ENCODE data around the gene TEC. TPM values are rescaled to one million over a fixed set of nuclear protein-coding genes. Genes with fewer than 3 reads are reported as not detected.
"Not testable (repeated sequence)": the region's sequence is repeated elsewhere in the genome, so short reads cannot be mapped to it uniquely, and the experiment has no call there.

TEC gene
- total and polyA plus RNA-seq, 3 donors from 2014 or later, result 3.5 to 10.8 (median 9.2) TPM

GRCh38 chr4:48296365-48296764 is 26.7 kb upstream of the TEC start:
- Histone ChIP-seq H3K27ac (no peak overlapping the region), H3K36me3 (ENCODE audit: low read depth, missing control alignments) (no peaks in the 10 kb centered on the region), H3K27me3 (no peaks in the 10 kb centered on the region), H3K4me3 (no peak overlapping the region), H3K4me1 (no peaks in the 10 kb centered on the region), H3K9me3 (no peaks in the 10 kb centered on the region)
- DNase-seq, result no peak
- WGBS, 2 donors, result 74 to 80% methylated on average over 6 of the region's 6 CpGs
- intact Hi-C loops (cut with DNase I; ENCODE audit: low total_unique reads), result no loop called here
- TF ChIP-seq CTCF (IDR thresholded peaks at IDR 0.05), result no peak
- TF ChIP-seq POLR2A (IDR thresholded peaks at IDR 0.05), result no peak

- DNase-seq, result no peak
- no peak overlapping the region for H3K27ac ChIP-seq
- TF ChIP-seq CTCF (IDR thresholded peaks at IDR 0.05) (no peak), POLR2A (IDR thresholded peaks at IDR 0.05) (no peak)
- H3K4me1 ChIP-seq, result no peaks in the 10 kb centered on the region
- intact Hi-C loops (cut with DNase I; ENCODE audit: low total_unique reads), result no loop called here
- H3K36me3 ChIP-seq (ENCODE audit: low read depth, missing control alignments), result no peaks in the 10 kb centered on the region
- H3K9me3 ChIP-seq, result no peaks in the 10 kb centered on the region
- H3K4me3 ChIP-seq, result no peak overlapping the region
- no peaks in the 10 kb centered on the region for H3K27me3 ChIP-seq
These were observed 25.5 kb upstream of the TEC start for GRCh38 chr4:48295116-48295515.

- H3K27ac ChIP-seq; H3K27me3 ChIP-seq; DNase-seq; H3K4me1 ChIP-seq; H3K9me3 ChIP-seq; H3K4me3 ChIP-seq; H3K36me3 ChIP-seq (ENCODE audit: low read depth, missing control alignments); intact Hi-C loops (cut with DNase I; ENCODE audit: low total_unique reads): not testable (repeated sequence)
- WGBS, 2 donors, result 48 to 85% methylated on average over 8 to 39 of the region's 40 CpGs
These were observed 22.7 kb upstream of the TEC start for GRCh38 chr4:48292218-48292790.

GRCh38 chr4:48290146-48290772 is 20.6 kb upstream of the TEC start:
- 45 to 56% methylated on average over 5 of the region's 5 CpGs for WGBS, 2 donors
- TF ChIP-seq CTCF (IDR thresholded peaks at IDR 0.05), result peak in 2 of 3 experiments; percentile 21 to 60
- no peak for TF ChIP-seq POLR2A (IDR thresholded peaks at IDR 0.05)
- H3K4me3 ChIP-seq, result no peak overlapping the region
- H3K27ac ChIP-seq, result no peak overlapping the region
- peaks cover 8% of the 10 kb centered on the region for H3K4me1 ChIP-seq
- H3K27me3 ChIP-seq, result no peaks in the 10 kb centered on the region
- intact Hi-C loops (cut with DNase I; ENCODE audit: low total_unique reads), result no loop called here
- no peaks in the 10 kb centered on the region for H3K9me3 ChIP-seq
- DNase-seq, result no peak
- no peaks in the 10 kb centered on the region for H3K36me3 ChIP-seq (ENCODE audit: low read depth, missing control alignments)

- H3K36me3 ChIP-seq (ENCODE audit: low read depth, missing control alignments); H3K27ac ChIP-seq; H3K4me3 ChIP-seq; H3K9me3 ChIP-seq; intact Hi-C loops (cut with DNase I; ENCODE audit: low total_unique reads); H3K4me1 ChIP-seq; DNase-seq; H3K27me3 ChIP-seq: not testable (repeated sequence)
- 81 to 96% methylated on average over 2 of the region's 2 CpGs for WGBS, 2 donors
These were observed 16.4 kb upstream of the TEC start for GRCh38 chr4:48286060-48286459.

GRCh38 chr4:48285640-48286039 is 16.0 kb upstream of the TEC start:
- H3K27ac ChIP-seq; intact Hi-C loops (cut with DNase I; ENCODE audit: low total_unique reads); H3K9me3 ChIP-seq; DNase-seq; H3K4me1 ChIP-seq; H3K27me3 ChIP-seq; H3K36me3 ChIP-seq (ENCODE audit: low read depth, missing control alignments); H3K4me3 ChIP-seq: not testable (repeated sequence)
- 78 to 79% methylated on average over 5 of the region's 5 CpGs for WGBS, 2 donors

Data from testis (tissue), 3 donors.